Mucosa of descending colon (tissue), 3 donors: Measurements from ENCODE around the gene PLK5. TPM values are rescaled to one million over a fixed set of nuclear protein-coding genes. Genes with fewer than 3 reads are reported as not detected.

Source experiments
- ATAC-seq: fragments of 200-7000 bp; cut with Tn5 transposase; one replicate; pipeline ENCODE4 v1.9.1; 2020; ENCODE audit warnings: mild to moderate bottlenecking, moderate library complexity
- DNase-seq, 3 donors: peaks; one replicate each; pipeline ENCODE4 v3.0.0-alpha.2; 2020
- H3K36me3 ChIP-seq: fragments of 200-600 bp; one replicate; pipeline ENCODE4 v1.8.0; 2021; ENCODE audit warnings: low read depth, mild to moderate bottlenecking
- H3K4me1 ChIP-seq: fragments of 200-600 bp; one replicate; pipeline ENCODE4 v1.8.0; 2021; ENCODE audit warnings: low read depth, mild to moderate bottlenecking
- H3K4me3 ChIP-seq: fragments of 200-600 bp; one replicate; pipeline ENCODE4 v1.8.0; 2021; ENCODE audit warnings: mild to moderate bottlenecking
- H3K9me3 ChIP-seq: fragments of 200-600 bp; one replicate; pipeline ENCODE4 v1.8.0; 2021; ENCODE audit warnings: mild to moderate bottlenecking
- CTCF ChIP-seq: fragments of 200-600 bp; IDR thresholded peaks from one replicate; pipeline ENCODE4 v1.8.0; 2022; ENCODE audit warnings: antibody characterized with exemption, mild to moderate bottlenecking
- intact Hi-C, 2 donors: fragments of 100-400 bp; cut with DNase I in 1 of 2; cut with micrococcal nuclease in 1 of 2; formaldehyde crosslinking; loops; one replicate each; pipeline versions ENCODE4 v1.11.0 to v1.11.1; 2022; cut with DNase I, micrococcal nuclease
- total RNA-seq, 3 donors: library from RNA; stranded (reverse); fragmentation: NEBNext Ultra II Directional in 2 of 3; extraction: Animal tissue kit (Norgen Biotek cat#: 25700) in 2 of 3; gene quantifications; one replicate each; pipeline versions ENCODE4 v1.2.1 to v1.2.4, GENCODE V29; 2021 to 2023
- donor health status: DM: no; HTN: no; CAD: no; lungs with moderate emphysema.
- donor health status: DM: no; HTN: no; CAD: no.
- donor health status: DM: no; HTN: yes; CAD: no.

PLK5 gene
- total RNA-seq, 3 donors from 2014 or later: 0.16 TPM; not detected in 2

DNA sequence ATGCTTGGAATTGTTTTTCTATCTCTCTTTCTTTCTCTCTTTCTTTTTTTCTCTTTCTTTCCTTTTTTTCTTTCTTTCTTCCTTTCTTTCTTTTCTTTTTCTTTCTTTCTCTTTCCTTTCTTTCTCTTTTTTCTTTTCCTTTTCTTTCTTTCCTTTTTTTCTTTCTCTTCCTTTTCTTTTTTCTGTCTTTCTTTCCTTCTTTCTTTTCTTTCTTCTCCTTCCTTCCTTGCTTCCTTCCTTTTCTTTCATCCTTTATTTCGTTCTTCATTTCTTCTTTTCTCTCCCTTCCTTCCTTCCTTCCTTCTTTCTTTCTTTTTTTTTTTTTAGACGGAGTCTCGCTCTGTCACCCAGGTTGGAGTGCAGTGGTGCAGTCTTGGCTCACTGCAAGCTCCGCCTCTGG, 46.1 kb downstream of the PLK5 start:
- no peak for TF ChIP-seq CTCF
- intact Hi-C loops: no loop called here
- no peak for DNase-seq

GRCh38 chr19:1570836-1571235, 47.0 kb downstream of the PLK5 start:
- Histone ChIP-seq H3K36me3 (no peaks in the 10 kb centered on the region), H3K4me3 (no peak overlapping the region), H3K9me3 (no peaks in the 10 kb centered on the region), H3K4me1 (peaks cover 8% of the 10 kb centered on the region)
- no peak for DNase-seq
- no peak for ATAC-seq
- no peak for TF ChIP-seq CTCF
- intact Hi-C loops: no loop called here

More for the DNA sequence above, 46.1 kb downstream of the PLK5 start:
- no peaks in the 10 kb centered on the region for H3K9me3 ChIP-seq
- peaks cover 8% of the 10 kb centered on the region for H3K4me1 ChIP-seq
- no peak for ATAC-seq
- H3K4me3 ChIP-seq: no peak overlapping the region
- H3K36me3 ChIP-seq: no peaks in the 10 kb centered on the region

- Histone ChIP-seq H3K36me3 (no peaks in the 10 kb centered on the region), H3K4me1 (peaks cover 8% of the 10 kb centered on the region), H3K9me3 (no peaks in the 10 kb centered on the region), H3K4me3 (no peak overlapping the region)
- ATAC-seq (no peak), DNase-seq (no peak)
- TF ChIP-seq CTCF: no peak
- intact Hi-C loops: no loop called here
Observed at GRCh38 chr19:1571358-1571757, 47.5 kb downstream of the PLK5 start.

DNA sequence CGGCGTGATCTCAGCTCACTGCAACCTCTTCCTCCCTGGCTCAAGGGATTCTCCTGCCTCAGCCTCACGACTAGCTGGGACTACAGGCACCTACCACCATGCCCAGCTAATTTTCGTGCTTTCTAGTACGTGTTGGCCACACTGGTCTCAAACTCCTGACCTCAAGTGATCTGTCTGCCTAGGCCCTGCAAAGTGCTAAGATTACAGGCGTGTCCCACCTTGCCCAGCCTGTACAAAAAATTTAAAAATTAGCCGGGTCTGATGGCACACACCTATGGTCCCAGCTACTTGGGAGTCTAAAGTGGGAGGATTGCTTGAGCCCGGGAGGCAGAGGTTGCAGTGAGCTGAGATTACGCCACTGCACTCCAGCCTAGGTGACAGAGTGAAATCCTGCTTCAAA, 48.9 kb downstream of the PLK5 start:
- intact Hi-C loops: no loop called here

DNA sequence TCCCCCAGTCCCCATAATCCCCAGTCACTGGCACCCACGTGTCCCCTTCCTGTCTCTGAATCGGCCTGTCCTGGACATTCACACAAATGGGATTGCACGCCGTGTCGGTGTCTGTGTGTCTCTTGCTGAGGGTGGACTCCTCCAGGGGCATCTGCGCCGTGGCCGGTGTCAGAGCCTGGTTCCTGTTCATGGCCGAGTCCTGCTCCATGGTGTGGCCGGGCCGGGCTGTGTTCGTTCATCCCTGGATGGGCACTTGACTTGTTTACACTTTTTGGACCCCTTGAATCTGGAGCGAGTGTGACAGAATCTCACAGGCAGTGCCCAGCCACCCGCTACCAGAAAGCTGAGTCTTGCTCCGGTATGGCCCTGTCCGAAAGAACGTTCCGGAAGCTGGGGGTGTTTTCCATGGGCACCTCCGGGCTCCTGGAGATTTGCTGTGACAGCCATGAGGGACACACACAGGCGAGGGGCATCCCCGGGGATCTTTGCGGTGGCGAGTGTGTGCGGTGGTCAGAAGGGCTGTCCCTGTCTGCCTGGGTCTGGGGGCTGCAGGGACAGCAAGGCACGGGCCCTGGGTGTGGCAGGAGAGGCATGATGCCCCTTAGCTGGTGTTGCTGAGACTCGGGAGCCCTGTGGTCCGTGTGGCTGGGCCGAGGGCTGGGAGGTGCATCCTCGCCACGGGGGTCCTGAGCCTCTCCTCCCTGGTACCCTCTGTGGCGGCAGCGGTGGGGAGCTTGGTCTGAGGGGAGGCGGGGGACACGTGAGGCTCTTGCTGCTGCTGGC, 50.7 kb downstream of the PLK5 start:
- H3K4me3 ChIP-seq: no peak overlapping the region
- TF ChIP-seq CTCF: no peak
- H3K4me1 ChIP-seq: no peaks in the 10 kb centered on the region
- H3K36me3 ChIP-seq: no peaks in the 10 kb centered on the region
- DNase-seq (no peak), ATAC-seq (no peak)
- no peaks in the 10 kb centered on the region for H3K9me3 ChIP-seq
- intact Hi-C loops: no loop called here

More for the DNA sequence above, 48.9 kb downstream of the PLK5 start:
- H3K36me3 ChIP-seq: no peaks in the 10 kb centered on the region
- DNase-seq (no peak), ATAC-seq (no peak)
- peaks cover 8% of the 10 kb centered on the region for H3K4me1 ChIP-seq
- no peak overlapping the region for H3K4me3 ChIP-seq
- H3K9me3 ChIP-seq: no peaks in the 10 kb centered on the region
- no peak for TF ChIP-seq CTCF
